ENCODE measurements around the gene MAP7.
"Not testable (repeated sequence)": the region's sequence is repeated elsewhere in the genome, so short reads cannot be mapped to it uniquely, and the experiment has no call there.

MAP7 gene

GRCh38 chr6:136330634-136331033 is 219.6 kb downstream of the MAP7 start:
- DNase-seq = no peak

GRCh38 chr6:136326038-136326553 is 224.1 kb downstream of the MAP7 start:
- DNase-seq = no peak

- DNase-seq = peak; percentile 42
These were observed 225.4 kb downstream of the MAP7 start for GRCh38 chr6:136324686-136325380.

- DNase-seq = peak; percentile 67
These were observed 226.7 kb downstream of the MAP7 start for GRCh38 chr6:136323431-136324112.

GRCh38 chr6:136319732-136320131 is 230.5 kb downstream of the MAP7 start:
- DNase-seq = no peak

- no peak for DNase-seq
These were observed 231.5 kb downstream of the MAP7 start for GRCh38 chr6:136318676-136319075.

GRCh38 chr6:136317971-136318370 is 232.3 kb downstream of the MAP7 start:
- no peak for DNase-seq

GRCh38 chr6:136317021-136317694 is 233.1 kb downstream of the MAP7 start:
- peak; percentile 65 for DNase-seq

- no peak for DNase-seq
These were observed 234.6 kb downstream of the MAP7 start for GRCh38 chr6:136315594-136315993.

GRCh38 chr6:136312975-136313374 is 237.2 kb downstream of the MAP7 start:
- no peak for DNase-seq

- no peak for DNase-seq
These were observed 240.4 kb downstream of the MAP7 start for GRCh38 chr6:136309729-136310311.

GRCh38 chr6:136309171-136309570 is 241.1 kb downstream of the MAP7 start:
- no peak for DNase-seq

- not testable (repeated sequence) for DNase-seq
These were observed 241.8 kb downstream of the MAP7 start for GRCh38 chr6:136308469-136308868.

GRCh38 chr6:136307351-136307750 is 242.9 kb downstream of the MAP7 start:
- DNase-seq = no peak

- no peak for DNase-seq
These were observed 243.8 kb downstream of the MAP7 start for GRCh38 chr6:136306466-136306865.

GRCh38 chr6:136304410-136304809 is 245.8 kb downstream of the MAP7 start:
- DNase-seq = no peak

- no peak for DNase-seq
These were observed 246.7 kb downstream of the MAP7 start for GRCh38 chr6:136303516-136303915.

- no peak for DNase-seq
These were observed 255.6 kb downstream of the MAP7 start for GRCh38 chr6:136294621-136295020.
